ENCODE data around the gene GATAD2A. TPM values are rescaled to one million over a fixed set of nuclear protein-coding genes. Genes with fewer than 3 reads are reported as not detected.

Gene GATAD2A
- total and polyA plus RNA-seq, 9 of the 15 experiments (the other 6 are each of a cell fraction or from before 2014, with no cell fraction given), result 2.4 to 226 (median 44.2) TPM

DNA sequence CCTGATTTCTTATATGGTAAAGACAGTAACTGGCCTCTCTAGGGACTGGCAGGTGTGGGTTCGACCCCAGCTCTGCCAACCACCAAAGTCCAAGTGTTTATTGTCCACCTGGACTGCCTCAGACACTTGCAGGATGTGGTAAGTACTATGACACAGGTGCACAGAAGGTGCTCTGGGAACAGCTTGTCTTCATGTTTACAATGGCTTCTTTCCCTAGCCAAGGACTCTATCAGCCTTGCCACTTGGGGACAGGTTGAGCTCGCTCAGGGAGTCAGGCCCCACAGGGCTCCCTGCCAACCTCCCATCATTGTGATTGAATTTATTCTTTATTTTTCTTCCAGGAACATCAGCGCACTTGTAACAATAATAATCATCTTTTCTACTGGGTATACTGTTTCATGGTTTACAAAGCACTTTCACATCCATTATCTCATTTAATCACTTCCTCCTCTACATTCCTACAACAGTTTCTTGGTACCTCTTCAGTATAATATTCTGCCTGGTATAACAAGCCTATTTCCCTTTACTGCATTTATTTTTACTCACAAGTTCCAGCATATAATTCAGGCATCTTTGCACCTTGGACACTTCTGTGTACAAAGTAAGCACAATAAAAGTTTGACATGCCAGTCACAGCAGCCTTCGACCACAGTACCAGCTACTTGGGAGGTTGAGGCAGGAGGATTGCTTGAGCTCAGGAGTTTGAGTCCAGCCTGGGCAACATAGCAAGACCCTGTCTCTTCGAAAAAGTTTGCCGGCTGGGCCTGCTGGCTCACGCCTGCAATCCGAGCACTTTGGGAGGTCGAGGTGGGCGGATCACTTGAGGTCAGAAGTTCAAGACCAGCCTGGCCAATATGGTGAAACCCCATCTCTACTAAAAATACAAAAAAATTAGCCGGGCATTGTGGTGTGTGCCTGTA, 24.2 kb upstream of the GATAD2A start:
- TF ChIP-seq, protein P1, sequence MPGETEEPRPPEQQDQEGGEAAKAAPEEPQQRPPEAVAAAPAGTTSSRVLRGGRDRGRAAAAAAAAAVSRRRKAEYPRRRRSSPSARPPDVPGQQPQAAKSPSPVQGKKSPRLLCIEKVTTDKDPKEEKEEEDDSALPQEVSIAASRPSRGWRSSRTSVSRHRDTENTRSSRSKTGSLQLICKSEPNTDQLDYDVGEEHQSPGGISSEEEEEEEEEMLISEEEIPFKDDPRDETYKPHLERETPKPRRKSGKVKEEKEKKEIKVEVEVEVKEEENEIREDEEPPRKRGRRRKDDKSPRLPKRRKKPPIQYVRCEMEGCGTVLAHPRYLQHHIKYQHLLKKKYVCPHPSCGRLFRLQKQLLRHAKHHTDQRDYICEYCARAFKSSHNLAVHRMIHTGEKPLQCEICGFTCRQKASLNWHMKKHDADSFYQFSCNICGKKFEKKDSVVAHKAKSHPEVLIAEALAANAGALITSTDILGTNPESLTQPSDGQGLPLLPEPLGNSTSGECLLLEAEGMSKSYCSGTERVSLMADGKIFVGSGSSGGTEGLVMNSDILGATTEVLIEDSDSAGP (CRISPR knock-in tag; IDR thresholded peaks at IDR 0.05), result no peak
- peak; percentile 81 for TF ChIP-seq ZNF121 (CRISPR knock-in tag; conservative IDR thresholded peaks at IDR 0.05)
- H3K9me3 ChIP-seq (replicated peaks; ENCODE audit: control insufficient read depth, insufficient read depth, low read depth, low read length), result no peaks in the 10 kb centered on the region
- no peak overlapping the region for H2AFZ ChIP-seq (ENCODE audit: low read depth, low read length)
- no TSS peak for BruUV-seq (replicated peaks)
- WGBS (ENCODE audit: insufficient coverage, low coverage, missing lambda C conversion rate), result 48% methylated on average over 7 of the region's 11 CpGs
- intact Hi-C loops (cut with micrococcal nuclease) (no loop called here), in situ Hi-C loops (cut with MboI) (no loop called here)
- H3K9ac ChIP-seq (ENCODE audit: insufficient read depth in 1 of 2, low read depth in 2 of 2, low read length in 2 of 2), result no peak overlapping the region
- no peaks in the 10 kb centered on the region for H4K20me1 ChIP-seq (replicated peaks; ENCODE audit: control insufficient read depth, insufficient read depth, low read length)
- H3K4me1 ChIP-seq (replicated peaks in 1 of 2; ENCODE audit: control insufficient read depth in 2 of 2, insufficient read depth in 2 of 2, low read length in 2 of 2), result peaks cover 19% of the 10 kb centered on the region in 2 experiments; a peak in 4 of 5 replicates
- no peak overlapping the region for H3K4me2 ChIP-seq (ENCODE audit: insufficient read depth, low read length)
- POLR2A ChIA-PET, result interaction anchor here (1.0 to 1.6 kb wide), 4 partner anchors 8 to 329 kb away, joined by 3 to 6 read pairs (median 4); no protein-coding TSS in a partner anchor
- DNase-seq (ENCODE audit: extremely low read depth in 1 of 4, low spot score in 3 of 4) (no peak), FAIRE-seq (no peak), ATAC-seq (no peak)
- peaks cover 15% of the 10 kb centered on the region for H3K79me2 ChIP-seq (ENCODE audit: control insufficient read depth, insufficient read depth, low read length)
- no peak overlapping the region for H3K4me3 ChIP-seq
- CTCF ChIA-PET (ENCODE audit: low intra/inter-chr PET ratio), result interaction anchor here (0.7 kb wide), 1 partner anchor 14 kb away, joined by 4 read pairs; no protein-coding TSS in a partner anchor
- no peaks in the 10 kb centered on the region for H3K27me3 ChIP-seq (ENCODE audit: control insufficient read depth in 2 of 2, insufficient read depth in 2 of 2, low read length in 2 of 2)
- H3K27ac ChIP-seq (ENCODE audit: extremely low read depth, low read depth, low read length), result no peak overlapping the region
- no peaks in the 10 kb centered on the region for H3K36me3 ChIP-seq (ENCODE audit: control insufficient read depth, insufficient read depth, low read length)
- no peaks in the 10 kb centered on the region for H3K9me1 ChIP-seq (ENCODE audit: control insufficient read depth, insufficient read depth, low read length)
